HEK293 (cell line): ENCODE results near the gene LYL1.
A peak's percentile ranks its signal among the peaks of the same experiment; 100 is the strongest.

Source experiments
- HOXD13 ChIP-seq: sonication (generic); formaldehyde crosslinking; IDR thresholded peaks from 2 replicates; pipeline ENCODE4 v1.8.0; 2022; ENCODE audit warnings: missing genetic modification reagents, borderline replicate concordance
- KLF10 ChIP-seq: fragments of 450-650 bp; IDR thresholded peaks from 2 replicates; pipeline ENCODE4 v1.5.1; 2018; ENCODE audit warnings: missing biosample characterization, mild to moderate bottlenecking, missing genetic modification characterization
- SALL2 ChIP-seq: fragments of 450-650 bp; formaldehyde crosslinking; IDR thresholded peaks from 2 replicates; pipeline ENCODE4 v1.5.0; 2017; ENCODE audit warnings: missing biosample characterization, mild to moderate bottlenecking, missing genetic modification characterization, borderline replicate concordance
- YY1 ChIP-seq: fragments of 450-650 bp; formaldehyde crosslinking; IDR thresholded peaks from 2 replicates; pipeline ENCODE4 v1.5.1; 2018; ENCODE audit warnings: missing biosample characterization, missing genetic modification characterization
- ZBTB20 ChIP-seq: fragments of 450-650 bp; formaldehyde crosslinking; IDR thresholded peaks from 2 replicates; pipeline ENCODE4 v1.5.1; 2016; ENCODE audit warnings: missing biosample characterization, missing genetic modification characterization
- ZBTB6 ChIP-seq: fragments of 450-650 bp; formaldehyde crosslinking; IDR thresholded peaks from 2 replicates; pipeline ENCODE4 v1.5.1; 2017; ENCODE audit warnings: missing biosample characterization, missing genetic modification characterization
- ZNF274 ChIP-seq, 2 experiments: fragments of 200-500 bp in 1 of 2; fragments of 450-650 bp in 1 of 2; sonication (Bioruptor generic) in 1 of 2; formaldehyde crosslinking in 1 of 2; IDR thresholded peaks; 2 replicates each; pipeline versions ENCODE4 v1.5.1 to v1.6.1; 2014 to 2016; ENCODE audit warnings: borderline replicate concordance in 1 of 2, inconsistent platforms in 1 of 2, low read length in 1 of 2, missing biosample characterization in 1 of 2, missing genetic modification characterization in 1 of 2
- ZNF280D ChIP-seq: fragments of 450-650 bp; formaldehyde crosslinking; IDR thresholded peaks from 2 replicates; pipeline ENCODE4 v1.5.1; 2016; ENCODE audit warnings: missing biosample characterization, missing genetic modification characterization
- ZNF366 ChIP-seq: fragments of 450-650 bp; formaldehyde crosslinking; conservative IDR thresholded peaks from 2 replicates; pipeline ENCODE4 v1.5.1; 2016; ENCODE audit warnings: missing biosample characterization, missing genetic modification characterization
- ZNF37A ChIP-seq: fragments of 450-650 bp; IDR thresholded peaks from 2 replicates; pipeline ENCODE4 v1.5.1; 2018; ENCODE audit warnings: missing biosample characterization, missing genetic modification characterization
- ZNF423 ChIP-seq: fragments of 450-650 bp; formaldehyde crosslinking; IDR thresholded peaks from 2 replicates; pipeline ENCODE4 v1.5.1; 2016; ENCODE audit warnings: missing biosample characterization, missing genetic modification characterization
- ZNF433 ChIP-seq: fragments of 450-650 bp; formaldehyde crosslinking; IDR thresholded peaks from 2 replicates; pipeline ENCODE4 v1.5.1; 2016; ENCODE audit warnings: missing biosample characterization, missing genetic modification characterization, low read depth
- ZNF449 ChIP-seq: fragments of 450-650 bp; formaldehyde crosslinking; IDR thresholded peaks from 2 replicates; pipeline ENCODE4 v1.5.1; 2017; ENCODE audit warnings: missing biosample characterization, mild to moderate bottlenecking, missing genetic modification characterization, moderate library complexity
- ZNF473 ChIP-seq: fragments of 450-650 bp; formaldehyde crosslinking; IDR thresholded peaks from 2 replicates; pipeline ENCODE4 v1.5.1; 2017; ENCODE audit warnings: missing biosample characterization, missing genetic modification characterization
- ZNF549 ChIP-seq: fragments of 450-650 bp; IDR thresholded peaks from 2 replicates; pipeline ENCODE4 v1.5.1; 2018; ENCODE audit warnings: missing biosample characterization, missing genetic modification characterization, mild to moderate bottlenecking, inconsistent platforms, moderate library complexity
- ZNF558 ChIP-seq: fragments of 450-650 bp; formaldehyde crosslinking; IDR thresholded peaks from 2 replicates; pipeline ENCODE4 v1.5.1; 2016; ENCODE audit warnings: missing biosample characterization, missing genetic modification characterization
- ZNF585B ChIP-seq: fragments of 450-650 bp; formaldehyde crosslinking; IDR thresholded peaks from 2 replicates; pipeline ENCODE4 v1.5.1; 2016; ENCODE audit warnings: missing biosample characterization, missing genetic modification characterization
- ZNF677 ChIP-seq: fragments of 450-650 bp; IDR thresholded peaks from 2 replicates; pipeline ENCODE4 v1.5.0; 2018; ENCODE audit warnings: missing biosample characterization, mild to moderate bottlenecking, missing genetic modification characterization, moderate library complexity
- ZNF747 ChIP-seq: fragments of 450-650 bp; formaldehyde crosslinking; IDR thresholded peaks from 2 replicates; pipeline ENCODE4 v1.5.1; 2016; ENCODE audit warnings: missing biosample characterization, missing genetic modification characterization
- ZNF837 ChIP-seq: fragments of 450-650 bp; formaldehyde crosslinking; IDR thresholded peaks from 2 replicates; pipeline ENCODE4 v1.5.1; 2016; ENCODE audit warnings: missing biosample characterization, missing genetic modification characterization
- ZSCAN30 ChIP-seq: fragments of 450-650 bp; IDR thresholded peaks from 2 replicates; pipeline ENCODE4 v1.5.1; 2018; ENCODE audit warnings: missing biosample characterization, mild to moderate bottlenecking, missing genetic modification characterization, moderate library complexity
- TF ChIP-seq, protein P1 (sequence below): fragments of 450-650 bp; formaldehyde crosslinking; IDR thresholded peaks from 2 replicates; pipeline ENCODE4 v1.5.1; 2016; ENCODE audit warnings: missing biosample characterization, missing genetic modification characterization
- TF ChIP-seq, protein P2 (sequence below): fragments of 450-650 bp; formaldehyde crosslinking; IDR thresholded peaks from 2 replicates; pipeline ENCODE4 v1.5.1; 2016; ENCODE audit warnings: missing biosample characterization, missing genetic modification characterization, borderline replicate concordance
- TF ChIP-seq, protein P3 (sequence below): fragments of 450-650 bp; formaldehyde crosslinking; conservative IDR thresholded peaks from 2 replicates; pipeline ENCODE4 v1.5.1; 2016; ENCODE audit warnings: low read depth, missing biosample characterization, missing genetic modification characterization

The LYL1 gene

GRCh38 chr19:13116282-13117175, 13.9 kb upstream of the LYL1 start, which contains the start of gene TRMT1 (continued):
- peak; percentile 47 for TF ChIP-seq ZBTB20
- TF ChIP-seq ZNF366 (tag by site-specific recombination): no peak
- no peak for TF ChIP-seq ZNF549 (tag by site-specific recombination)
- TF ChIP-seq, protein P1, sequence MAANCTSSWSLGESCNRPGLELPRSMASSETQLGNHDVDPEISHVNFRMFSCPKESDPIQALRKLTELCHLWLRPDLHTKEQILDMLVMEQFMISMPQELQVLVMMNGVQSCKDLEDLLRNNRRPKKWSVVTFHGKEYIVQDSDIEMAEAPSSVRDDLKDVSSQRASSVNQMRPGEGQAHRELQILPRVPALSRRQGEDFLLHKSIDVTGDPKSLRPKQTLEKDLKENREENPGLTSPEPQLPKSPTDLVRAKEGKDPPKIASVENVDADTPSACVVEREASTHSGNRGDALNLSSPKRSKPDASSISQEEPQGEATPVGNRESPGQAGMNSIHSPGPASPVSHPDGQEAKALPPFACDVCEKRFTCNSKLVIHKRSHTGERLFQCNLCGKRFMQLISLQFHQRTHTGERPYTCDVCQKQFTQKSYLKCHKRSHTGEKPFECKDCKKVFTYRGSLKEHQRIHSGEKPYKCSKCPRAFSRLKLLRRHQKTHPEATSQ: peak; percentile 90
- TF ChIP-seq YY1 (tag by site-specific recombination): peak; percentile 97
- no peak for TF ChIP-seq ZNF473 (tag by site-specific recombination)
- no peak for TF ChIP-seq ZNF37A (tag by site-specific recombination)
- TF ChIP-seq ZNF837: no peak
- peak; percentile 88 for TF ChIP-seq KLF10
- peak; percentile 96 for TF ChIP-seq ZNF423
- TF ChIP-seq ZNF433 (tag by site-specific recombination): no peak
- no peak for TF ChIP-seq ZNF677
- TF ChIP-seq, protein P2, sequence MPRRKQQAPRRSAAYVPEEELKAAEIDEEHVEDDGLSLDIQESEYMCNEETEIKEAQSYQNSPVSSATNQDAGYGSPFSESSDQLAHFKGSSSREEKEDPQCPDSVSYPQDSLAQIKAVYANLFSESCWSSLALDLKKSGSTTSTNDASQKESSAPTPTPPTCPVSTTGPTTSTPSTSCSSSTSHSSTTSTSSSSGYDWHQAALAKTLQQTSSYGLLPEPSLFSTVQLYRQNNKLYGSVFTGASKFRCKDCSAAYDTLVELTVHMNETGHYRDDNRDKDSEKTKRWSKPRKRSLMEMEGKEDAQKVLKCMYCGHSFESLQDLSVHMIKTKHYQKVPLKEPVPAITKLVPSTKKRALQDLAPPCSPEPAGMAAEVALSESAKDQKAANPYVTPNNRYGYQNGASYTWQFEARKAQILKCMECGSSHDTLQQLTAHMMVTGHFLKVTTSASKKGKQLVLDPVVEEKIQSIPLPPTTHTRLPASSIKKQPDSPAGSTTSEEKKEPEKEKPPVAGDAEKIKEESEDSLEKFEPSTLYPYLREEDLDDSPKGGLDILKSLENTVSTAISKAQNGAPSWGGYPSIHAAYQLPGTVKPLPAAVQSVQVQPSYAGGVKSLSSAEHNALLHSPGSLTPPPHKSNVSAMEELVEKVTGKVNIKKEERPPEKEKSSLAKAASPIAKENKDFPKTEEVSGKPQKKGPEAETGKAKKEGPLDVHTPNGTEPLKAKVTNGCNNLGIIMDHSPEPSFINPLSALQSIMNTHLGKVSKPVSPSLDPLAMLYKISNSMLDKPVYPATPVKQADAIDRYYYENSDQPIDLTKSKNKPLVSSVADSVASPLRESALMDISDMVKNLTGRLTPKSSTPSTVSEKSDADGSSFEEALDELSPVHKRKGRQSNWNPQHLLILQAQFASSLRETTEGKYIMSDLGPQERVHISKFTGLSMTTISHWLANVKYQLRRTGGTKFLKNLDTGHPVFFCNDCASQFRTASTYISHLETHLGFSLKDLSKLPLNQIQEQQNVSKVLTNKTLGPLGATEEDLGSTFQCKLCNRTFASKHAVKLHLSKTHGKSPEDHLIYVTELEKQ (tag by site-specific recombination): no peak
- TF ChIP-seq ZNF274 (IDR thresholded peaks at IDR 0.05; ENCODE audit: low read length): no peak
- no peak for TF ChIP-seq ZNF274 (tag by site-specific recombination; IDR thresholded peaks at IDR 0.05; ENCODE audit: borderline replicate concordance)
- 0 out of 2 replicates have a peak, but pooled peaks have one; percentile 21 for TF ChIP-seq ZBTB6 (tag by site-specific recombination)
- TF ChIP-seq, protein P3, sequence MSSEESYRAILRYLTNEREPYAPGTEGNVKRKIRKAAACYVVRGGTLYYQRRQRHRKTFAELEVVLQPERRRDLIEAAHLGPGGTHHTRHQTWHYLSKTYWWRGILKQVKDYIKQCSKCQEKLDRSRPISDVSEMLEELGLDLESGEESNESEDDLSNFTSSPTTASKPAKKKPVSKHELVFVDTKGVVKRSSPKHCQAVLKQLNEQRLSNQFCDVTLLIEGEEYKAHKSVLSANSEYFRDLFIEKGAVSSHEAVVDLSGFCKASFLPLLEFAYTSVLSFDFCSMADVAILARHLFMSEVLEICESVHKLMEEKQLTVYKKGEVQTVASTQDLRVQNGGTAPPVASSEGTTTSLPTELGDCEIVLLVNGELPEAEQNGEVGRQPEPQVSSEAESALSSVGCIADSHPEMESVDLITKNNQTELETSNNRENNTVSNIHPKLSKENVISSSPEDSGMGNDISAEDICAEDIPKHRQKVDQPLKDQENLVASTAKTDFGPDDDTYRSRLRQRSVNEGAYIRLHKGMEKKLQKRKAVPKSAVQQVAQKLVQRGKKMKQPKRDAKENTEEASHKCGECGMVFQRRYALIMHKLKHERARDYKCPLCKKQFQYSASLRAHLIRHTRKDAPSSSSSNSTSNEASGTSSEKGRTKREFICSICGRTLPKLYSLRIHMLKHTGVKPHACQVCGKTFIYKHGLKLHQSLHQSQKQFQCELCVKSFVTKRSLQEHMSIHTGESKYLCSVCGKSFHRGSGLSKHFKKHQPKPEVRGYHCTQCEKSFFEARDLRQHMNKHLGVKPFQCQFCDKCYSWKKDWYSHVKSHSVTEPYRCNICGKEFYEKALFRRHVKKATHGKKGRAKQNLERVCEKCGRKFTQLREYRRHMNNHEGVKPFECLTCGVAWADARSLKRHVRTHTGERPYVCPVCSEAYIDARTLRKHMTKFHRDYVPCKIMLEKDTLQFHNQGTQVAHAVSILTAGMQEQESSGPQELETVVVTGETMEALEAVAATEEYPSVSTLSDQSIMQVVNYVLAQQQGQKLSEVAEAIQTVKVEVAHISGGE (tag by site-specific recombination): peak; percentile 71
- TF ChIP-seq ZNF558 (tag by site-specific recombination): peak; percentile 82
- peak; percentile 12; the same call in 1 of the 2 replicates for TF ChIP-seq ZNF280D (tag by site-specific recombination)
- no peak for TF ChIP-seq ZNF585B (tag by site-specific recombination)
- TF ChIP-seq SALL2 (tag by site-specific recombination): no peak
- TF ChIP-seq ZNF449 (tag by site-specific recombination): peak; percentile 80; the same call in 1 of the 2 replicates
- no peak for TF ChIP-seq ZNF747 (tag by site-specific recombination)
- no peak for TF ChIP-seq HOXD13
- TF ChIP-seq ZSCAN30 (tag by site-specific recombination): peak; percentile 73; the same call in 1 of the 2 replicates
